HEK293T (cell line): ENCODE measurements around the gene AMN.

Source experiments
- CTCF ChIA-PET: fragments of 350-600 bp; formaldehyde crosslinking; extraction: SDS; loops from one replicate; lab custom pipeline; 2021; ENCODE audit warnings: antibody characterized with exemption, inconsistent platforms; lab: Yijun Ruan, JAX
- POLR2A ChIA-PET: fragments of 350-600 bp; formaldehyde crosslinking; extraction: SDS; loops from one replicate; lab custom pipeline; 2020; ENCODE audit warnings: antibody characterized with exemption, inconsistent platforms; lab: Yijun Ruan, JAX
- DNase-seq: peaks from one replicate; pipeline ENCODE4 v3.0.0; 2012; ENCODE audit warnings: mixed read lengths; ENCODE audit errors: extremely low spot score
- ARNT ChIP-seq: fragments of 450-650 bp; IDR thresholded peaks from 2 replicates; pipeline ENCODE4 v1.6.1; 2017; ENCODE audit warnings: mild to moderate bottlenecking
- BHLHE40 ChIP-seq: fragments of 450-650 bp; IDR thresholded peaks from 2 replicates; pipeline ENCODE4 v1.6.1; 2016; ENCODE audit warnings: mild to moderate bottlenecking, moderate library complexity, borderline replicate concordance
- CTBP1 ChIP-seq: fragments of 450-650 bp; IDR thresholded peaks from 2 replicates; pipeline ENCODE4 v1.6.1; 2016; ENCODE audit warnings: borderline replicate concordance
- ELF4 ChIP-seq: fragments of 450-650 bp; IDR thresholded peaks from 2 replicates; pipeline ENCODE4 v1.6.1; 2017; ENCODE audit warnings: antibody characterized with exemption
- FOXA1 ChIP-seq: fragments of 450-650 bp; IDR thresholded peaks from 2 replicates; pipeline ENCODE4 v1.6.1; 2016; ENCODE audit warnings: mild to moderate bottlenecking
- FOXK2 ChIP-seq: fragments of 450-650 bp; IDR thresholded peaks from 2 replicates; pipeline ENCODE4 v1.6.1; 2016; ENCODE audit warnings: mild to moderate bottlenecking
- FOXM1 ChIP-seq: fragments of 450-650 bp; IDR thresholded peaks from 2 replicates; pipeline ENCODE4 v1.6.1; 2017; ENCODE audit warnings: mild to moderate bottlenecking, borderline replicate concordance
- HDGF ChIP-seq: fragments of 450-650 bp; IDR thresholded peaks from 2 replicates; pipeline ENCODE4 v1.6.1; 2017; ENCODE audit warnings: antibody characterized with exemption, borderline replicate concordance
- L3MBTL2 ChIP-seq: fragments of 450-650 bp; conservative IDR thresholded peaks from 2 replicates; pipeline ENCODE4 v1.6.1; 2016; ENCODE audit warnings: mild to moderate bottlenecking
- LEF1 ChIP-seq: fragments of 450-650 bp; IDR thresholded peaks from 2 replicates; pipeline ENCODE4 v1.6.1; 2017; ENCODE audit warnings: mild to moderate bottlenecking, borderline replicate concordance
- NFRKB ChIP-seq: fragments of 450-650 bp; IDR thresholded peaks from 2 replicates; pipeline ENCODE4 v1.6.1; 2016; ENCODE audit warnings: mild to moderate bottlenecking, moderate library complexity
- SP1 ChIP-seq: fragments of 450-650 bp; IDR thresholded peaks from 2 replicates; pipeline ENCODE4 v1.6.1; 2017
- SUZ12 ChIP-seq: fragments of 450-650 bp; IDR thresholded peaks from 2 replicates; pipeline ENCODE4 v1.6.1; 2016; ENCODE audit warnings: mild to moderate bottlenecking
- TARDBP ChIP-seq: fragments of 450-650 bp; IDR thresholded peaks from 2 replicates; pipeline ENCODE4 v1.6.1; 2016
- ZNF384 ChIP-seq: fragments of 450-650 bp; IDR thresholded peaks from 2 replicates; pipeline ENCODE4 v1.6.1; 2016
- TF ChIP-seq, protein P1 (sequence below): fragments of 450-650 bp; IDR thresholded peaks from 2 replicates; pipeline ENCODE4 v1.6.1; 2016

AMN gene

GRCh38 chr14:102944448-102945330 is 22.2 kb downstream of the AMN start:
- TF ChIP-seq TARDBP (no peak), HDGF (no peak), ARNT (no peak), SP1 (no peak), BHLHE40 (no peak), L3MBTL2 (no peak), FOXA1 (no peak), LEF1 (no peak), ZNF384 (no peak)
- DNase-seq, result no peak
- ChIA-PET POLR2A (no interaction called here), CTCF (no interaction called here)

GRCh38 chr14:102945346-102946130 is 23.1 kb downstream of the AMN start:
- TF ChIP-seq ZNF384, result no peak
- no peak for TF ChIP-seq L3MBTL2
- no peak for TF ChIP-seq TARDBP
- no peak for TF ChIP-seq FOXA1
- no peak for TF ChIP-seq CTBP1
- no peak for TF ChIP-seq FOXM1
- no peak for DNase-seq
- ChIA-PET CTCF (no interaction called here), POLR2A (no interaction called here)

DNA sequence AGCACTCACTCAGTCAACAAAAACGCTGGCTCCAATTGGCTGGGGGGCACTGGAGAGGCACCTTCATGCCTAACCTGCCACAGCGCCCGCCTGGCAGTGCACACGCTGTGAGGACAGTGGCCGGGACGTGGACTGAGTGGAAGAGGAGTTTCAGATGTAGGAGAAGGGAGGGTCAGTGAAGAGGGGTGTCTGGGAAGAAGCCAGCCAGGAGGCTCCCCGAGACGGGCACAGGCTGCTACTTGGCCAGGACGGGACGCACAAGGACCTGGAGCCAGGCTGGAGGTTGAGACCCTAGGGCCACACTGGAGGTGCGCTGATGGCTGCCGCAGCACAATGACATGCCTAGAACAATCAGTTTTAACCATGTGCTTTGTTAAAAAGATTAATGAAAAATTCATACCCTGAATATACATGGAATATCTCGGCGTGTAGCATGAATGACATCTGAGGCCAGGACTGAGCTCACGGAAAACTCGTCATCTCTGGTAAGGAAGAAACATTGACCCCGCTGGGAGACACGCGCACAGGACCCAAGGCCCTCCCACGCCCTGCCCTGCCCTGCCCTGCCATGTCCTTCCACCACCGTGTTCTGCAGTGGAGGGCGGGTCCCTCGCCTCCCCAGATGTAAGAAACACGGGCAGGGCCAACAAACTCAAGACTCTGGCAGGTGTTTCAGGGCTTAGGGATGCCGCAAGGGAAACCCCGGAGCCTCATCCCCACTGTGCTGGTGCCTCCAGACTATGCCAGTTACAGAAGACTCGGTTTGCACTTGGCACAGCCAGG is 25.0 kb downstream of the AMN start:
- POLR2A ChIA-PET, result no interaction called here
- CTCF ChIA-PET, result no interaction called here
- DNase-seq, result no peak
- no peak for TF ChIP-seq FOXK2
- TF ChIP-seq ARNT, result no peak
- TF ChIP-seq ELF4, result no peak
- no peak for TF ChIP-seq SP1
- no peak for TF ChIP-seq ZNF384
- TF ChIP-seq, protein P1, sequence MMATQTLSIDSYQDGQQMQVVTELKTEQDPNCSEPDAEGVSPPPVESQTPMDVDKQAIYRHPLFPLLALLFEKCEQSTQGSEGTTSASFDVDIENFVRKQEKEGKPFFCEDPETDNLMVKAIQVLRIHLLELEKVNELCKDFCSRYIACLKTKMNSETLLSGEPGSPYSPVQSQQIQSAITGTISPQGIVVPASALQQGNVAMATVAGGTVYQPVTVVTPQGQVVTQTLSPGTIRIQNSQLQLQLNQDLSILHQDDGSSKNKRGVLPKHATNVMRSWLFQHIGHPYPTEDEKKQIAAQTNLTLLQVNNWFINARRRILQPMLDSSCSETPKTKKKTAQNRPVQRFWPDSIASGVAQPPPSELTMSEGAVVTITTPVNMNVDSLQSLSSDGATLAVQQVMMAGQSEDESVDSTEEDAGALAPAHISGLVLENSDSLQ, result no peak
- TF ChIP-seq FOXA1, result no peak
- TF ChIP-seq L3MBTL2, result no peak
- TF ChIP-seq LEF1, result no peak
- no peak for TF ChIP-seq FOXM1
- no peak for TF ChIP-seq SUZ12
- no peak for TF ChIP-seq BHLHE40
- no peak for TF ChIP-seq CTBP1
- TF ChIP-seq NFRKB, result no peak
- no peak for TF ChIP-seq HDGF
- no peak for TF ChIP-seq TARDBP

DNA sequence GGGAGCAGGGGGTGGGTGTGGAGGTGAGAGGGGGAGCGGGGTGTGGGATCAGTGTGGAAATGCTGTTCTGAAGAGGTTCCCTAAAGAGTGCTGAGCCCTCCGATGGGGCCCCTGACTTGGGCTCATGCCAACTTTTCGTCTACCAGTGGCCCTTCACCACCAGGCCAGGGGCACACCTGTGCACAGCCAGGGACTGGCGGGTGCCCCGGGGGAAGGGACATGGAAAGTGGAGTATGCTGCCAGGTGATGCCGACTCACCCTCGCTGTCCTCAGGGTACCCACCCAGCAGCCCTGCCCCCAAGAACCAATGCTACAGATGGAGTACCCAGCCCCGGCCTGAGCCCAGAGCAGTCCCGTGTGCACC is 26.2 kb downstream of the AMN start:
- ChIA-PET POLR2A (no interaction called here), CTCF (no interaction called here)
- DNase-seq, result no peak
- TF ChIP-seq, protein P1, result no peak
- TF ChIP-seq HDGF, result no peak
- no peak for TF ChIP-seq TARDBP
- TF ChIP-seq CTBP1, result no peak
- no peak for TF ChIP-seq FOXM1
- no peak for TF ChIP-seq ELF4
- TF ChIP-seq ARNT, result no peak
- TF ChIP-seq FOXA1, result no peak
- no peak for TF ChIP-seq FOXK2
- TF ChIP-seq BHLHE40, result no peak
- no peak for TF ChIP-seq NFRKB
- no peak for TF ChIP-seq SUZ12
- TF ChIP-seq L3MBTL2, result no peak
- no peak for TF ChIP-seq ZNF384
- TF ChIP-seq LEF1, result no peak

GRCh38 chr14:102949062-102949800 is 26.8 kb downstream of the AMN start:
- CTCF ChIA-PET, result no interaction called here
- DNase-seq, result no peak
- TF ChIP-seq FOXA1 (no peak), FOXK2 (no peak), SP1 (no peak)
- POLR2A ChIA-PET, result no interaction called here

GRCh38 chr14:102949801-102950451 is 27.5 kb downstream of the AMN start:
- POLR2A ChIA-PET, result no interaction called here
- no peak for TF ChIP-seq HDGF
- TF ChIP-seq FOXK2, result no peak
- TF ChIP-seq LEF1, result no peak
- no peak for TF ChIP-seq FOXA1
- no peak for TF ChIP-seq ARNT
- CTCF ChIA-PET, result no interaction called here
- no peak for DNase-seq
